Activated CD8-positive, alpha-beta T cell treated with anti-CD3 and anti-CD28 coated beads for 36 hours (primary cell): ENCODE measurements around the gene SH3BP2. TPM values are rescaled to one million over a fixed set of nuclear protein-coding genes. Genes with fewer than 3 reads are reported as not detected.

Experiments used
- ATAC-seq: fragments of 200-7000 bp; cut with Tn5 transposase; one replicate; pipeline ENCODE4 v1.10.0; 2021; ENCODE audit warnings: mild to moderate bottlenecking, moderate library complexity
- CTCF ChIA-PET: fragments of 350-600 bp; sonication (Branson Sonifier 250); formaldehyde crosslinking; loops from one replicate; lab custom pipeline; 2021; ENCODE audit warnings: antibody characterized with exemption; lab: Charles Lee
- POLR2A ChIA-PET: fragments of 350-600 bp; sonication (Branson Sonifier 250); formaldehyde crosslinking; loops from one replicate; lab custom pipeline; 2021; ENCODE audit warnings: antibody characterized with exemption; lab: Charles Lee
- DNase-seq: peaks from one replicate; pipeline ENCODE4 v3.0.0-alpha.2; 2020
- H3K27ac Mint-ChIP-seq: one replicate; pipeline ENCODE4 v1.8.0; 2021; ENCODE audit warnings: mild to moderate bottlenecking, mixed read lengths
- H3K27me3 Mint-ChIP-seq: one replicate; pipeline ENCODE4 v1.8.0; 2021; ENCODE audit warnings: mixed read lengths
- H3K36me3 Mint-ChIP-seq: one replicate; pipeline ENCODE4 v1.8.0; 2021; ENCODE audit warnings: low read depth, mixed read lengths
- H3K4me1 Mint-ChIP-seq: one replicate; pipeline ENCODE4 v1.8.0; 2021; ENCODE audit warnings: low read depth, mixed read lengths
- H3K4me3 Mint-ChIP-seq: one replicate; pipeline ENCODE4 v1.8.0; 2021; ENCODE audit warnings: mild to moderate bottlenecking, moderate library complexity, mixed read lengths
- H3K9me3 Mint-ChIP-seq: one replicate; pipeline ENCODE4 v1.8.0; 2021; ENCODE audit warnings: mixed read lengths
- intact Hi-C: fragments of 100-400 bp; cut with micrococcal nuclease; formaldehyde crosslinking; loops from one replicate; pipeline ENCODE4 v1.10.0; 2022
- total RNA-seq, 2 experiments: library from RNA; stranded (reverse); gene quantifications; one replicate each; pipeline ENCODE4 v1.2.3, GENCODE V29; 2021
- TF ChIP-seq, protein P1 (sequence below): fragments of 200-600 bp; IDR thresholded peaks from one replicate; pipeline ENCODE4 v1.8.0; 2022; ENCODE audit warnings: antibody characterized with exemption, mild to moderate bottlenecking

Gene SH3BP2
- total RNA-seq, 2 experiments from 2014 or later, result 54.8 to 59.0 TPM

- POLR2A ChIA-PET, result interaction anchor here (1.0 kb wide), 1 partner anchor 11 kb away, joined by 3 read pairs; no protein-coding TSS in a partner anchor
- ATAC-seq, result no peak
- no peak overlapping the region for H3K4me3 Mint-ChIP-seq
- no peaks in the 10 kb centered on the region for H3K27me3 Mint-ChIP-seq
- H3K4me1 Mint-ChIP-seq, result peaks cover 81% of the 10 kb centered on the region
- DNase-seq, result no peak
- CTCF ChIA-PET, result no interaction called here
- H3K27ac Mint-ChIP-seq, result no peak overlapping the region
- peaks cover 6% of the 10 kb centered on the region for H3K36me3 Mint-ChIP-seq
- intact Hi-C loops, result no loop called here
- no peaks in the 10 kb centered on the region for H3K9me3 Mint-ChIP-seq
- TF ChIP-seq, protein P1, sequence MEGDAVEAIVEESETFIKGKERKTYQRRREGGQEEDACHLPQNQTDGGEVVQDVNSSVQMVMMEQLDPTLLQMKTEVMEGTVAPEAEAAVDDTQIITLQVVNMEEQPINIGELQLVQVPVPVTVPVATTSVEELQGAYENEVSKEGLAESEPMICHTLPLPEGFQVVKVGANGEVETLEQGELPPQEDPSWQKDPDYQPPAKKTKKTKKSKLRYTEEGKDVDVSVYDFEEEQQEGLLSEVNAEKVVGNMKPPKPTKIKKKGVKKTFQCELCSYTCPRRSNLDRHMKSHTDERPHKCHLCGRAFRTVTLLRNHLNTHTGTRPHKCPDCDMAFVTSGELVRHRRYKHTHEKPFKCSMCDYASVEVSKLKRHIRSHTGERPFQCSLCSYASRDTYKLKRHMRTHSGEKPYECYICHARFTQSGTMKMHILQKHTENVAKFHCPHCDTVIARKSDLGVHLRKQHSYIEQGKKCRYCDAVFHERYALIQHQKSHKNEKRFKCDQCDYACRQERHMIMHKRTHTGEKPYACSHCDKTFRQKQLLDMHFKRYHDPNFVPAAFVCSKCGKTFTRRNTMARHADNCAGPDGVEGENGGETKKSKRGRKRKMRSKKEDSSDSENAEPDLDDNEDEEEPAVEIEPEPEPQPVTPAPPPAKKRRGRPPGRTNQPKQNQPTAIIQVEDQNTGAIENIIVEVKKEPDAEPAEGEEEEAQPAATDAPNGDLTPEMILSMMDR, result no peak
Observed at GRCh38 chr4:2863649-2864048, 70.8 kb downstream of the SH3BP2 start.

DNA sequence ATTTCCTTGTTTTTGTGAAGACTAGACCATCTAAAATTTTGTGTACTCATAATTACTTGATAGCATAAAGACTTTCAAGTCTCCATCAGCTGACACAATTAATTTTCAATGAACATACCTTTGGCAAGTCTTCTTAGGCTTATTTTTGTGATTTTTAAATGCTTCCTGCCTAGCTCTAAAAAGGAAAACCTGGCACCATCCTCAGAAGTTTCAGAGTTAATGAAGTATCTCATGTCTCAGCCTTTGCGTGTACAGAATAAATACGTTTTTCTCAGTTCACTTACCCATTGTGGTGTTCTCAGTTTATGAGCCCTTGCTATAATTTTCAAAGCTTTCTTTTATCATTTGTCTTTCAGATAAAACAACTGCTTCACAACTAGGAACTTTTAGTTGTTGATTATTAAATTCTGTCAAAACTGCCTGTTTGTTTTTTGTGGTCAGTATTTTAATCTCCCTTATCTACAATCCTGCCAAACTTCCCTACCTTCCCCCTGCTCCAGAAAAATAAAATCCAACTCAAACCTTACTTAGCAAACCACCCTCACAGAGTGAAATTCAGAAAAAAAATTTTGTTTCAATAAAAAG lies 72.4 kb downstream of the SH3BP2 start:
- Mint-ChIP-seq H3K4me3 (no peak overlapping the region), H3K4me1 (peaks cover 80% of the 10 kb centered on the region), H3K27ac (no peak overlapping the region), H3K27me3 (no peaks in the 10 kb centered on the region), H3K36me3 (no peaks in the 10 kb centered on the region), H3K9me3 (no peaks in the 10 kb centered on the region)
- intact Hi-C loops, result no loop called here
- ATAC-seq (no peak), DNase-seq (no peak)
- CTCF ChIA-PET, result interaction anchor here (2.7 kb wide), 1 partner anchor 18 kb away, joined by 8 read pairs; no protein-coding TSS in a partner anchor
- POLR2A ChIA-PET, result interaction anchor here (0.7 to 1.5 kb wide), 3 partner anchors 21 to 51 kb away, joined by 3 to 5 read pairs (median 3); no protein-coding TSS in a partner anchor
- TF ChIP-seq, protein P1, result no peak

- ATAC-seq (no peak), DNase-seq (no peak)
- TF ChIP-seq, protein P1, result no peak
- Mint-ChIP-seq H3K9me3 (no peaks in the 10 kb centered on the region), H3K4me3 (no peak overlapping the region), H3K27me3 (no peaks in the 10 kb centered on the region), H3K4me1 (peaks cover 79% of the 10 kb centered on the region), H3K36me3 (peaks cover 3% of the 10 kb centered on the region), H3K27ac (peak overlapping the region; percentile 30)
- CTCF ChIA-PET, result interaction anchor here (2.7 kb wide), 1 partner anchor 17 kb away, joined by 8 read pairs; no protein-coding TSS in a partner anchor
- intact Hi-C loops, result no loop called here
- POLR2A ChIA-PET, result interaction anchor here (0.7 to 1.5 kb wide), 3 partner anchors 14 to 21 kb away, joined by 3 read pairs; no protein-coding TSS in a partner anchor
Observed at GRCh38 chr4:2866160-2866861, 73.4 kb downstream of the SH3BP2 start.

GRCh38 chr4:2866891-2867290 lies 74.0 kb downstream of the SH3BP2 start:
- peak; percentile 35 for ATAC-seq
- Mint-ChIP-seq H3K9me3 (no peaks in the 10 kb centered on the region), H3K4me1 (peaks cover 79% of the 10 kb centered on the region), H3K4me3 (no peak overlapping the region), H3K27ac (peak overlapping the region; percentile 26), H3K27me3 (no peaks in the 10 kb centered on the region), H3K36me3 (peaks cover 3% of the 10 kb centered on the region)
- CTCF ChIA-PET, result interaction anchor here (0.8 to 2.7 kb wide), 3 partner anchors 16 to 103 kb away, joined by 3 to 8 read pairs (median 3); no protein-coding TSS in a partner anchor
- no peak for DNase-seq
- intact Hi-C loops, result no loop called here
- TF ChIP-seq, protein P1, result no peak
- POLR2A ChIA-PET, result interaction anchor here (1.0 to 1.1 kb wide), 2 partner anchors 13 to 105 kb away, joined by 3 read pairs; no protein-coding TSS in a partner anchor
